GM21390 (cell line): Measurements from ENCODE around the gene MROH7.
"Not testable (repeated sequence)": the region's sequence is repeated elsewhere in the genome, so short reads cannot be mapped to it uniquely, and the experiment has no call there.

Experiments
- ATAC-seq: cut with Tn5 transposase; IDR thresholded peaks from one replicate; pipeline ENCODE4 v1.9.1; 2021; ENCODE audit not compliant: unreplicated experiment

Gene MROH7

GRCh38 chr1:54609301-54609921 is 32.2 kb upstream of the MROH7 start:
- no peak for ATAC-seq

- ATAC-seq = no peak
Observed at GRCh38 chr1:54610048-54610447, 31.5 kb upstream of the MROH7 start.

- no peak for ATAC-seq
Observed at GRCh38 chr1:54610601-54611580, 30.7 kb upstream of the MROH7 start.

GRCh38 chr1:54611621-54612020 is 30.0 kb upstream of the MROH7 start:
- no peak for ATAC-seq

- ATAC-seq = no peak
Observed at GRCh38 chr1:54614024-54614423, 27.6 kb upstream of the MROH7 start.

GRCh38 chr1:54614563-54614962 is 27.0 kb upstream of the MROH7 start:
- ATAC-seq = no peak

- no peak for ATAC-seq
Observed at GRCh38 chr1:54615531-54616279, 25.9 kb upstream of the MROH7 start.

GRCh38 chr1:54619749-54620148 is 21.8 kb upstream of the MROH7 start:
- ATAC-seq = no peak

GRCh38 chr1:54623216-54624007 is 18.2 kb upstream of the MROH7 start, which contains the start of gene FAM151A:
FAM151A (minus strand) TSS chr1:54623525; CDS start chr1:54623395, 130 bp downstream.
- no peak for ATAC-seq

- ATAC-seq = no peak
Observed at GRCh38 chr1:54624466-54625464, 16.8 kb upstream of the MROH7 start.

GRCh38 chr1:54627196-54627595 is 14.4 kb upstream of the MROH7 start:
- no peak for ATAC-seq

- not testable (repeated sequence) for ATAC-seq
Observed at GRCh38 chr1:54635804-54636203, 5.8 kb upstream of the MROH7 start.

- ATAC-seq = not testable (repeated sequence)
Observed at GRCh38 chr1:54636461-54637446, 4.8 kb upstream of the MROH7 start.

GRCh38 chr1:54640361-54640760 is 1.2 kb upstream of the MROH7 start:
- ATAC-seq = no peak

GRCh38 chr1:54643736-54644135 is 2.1 kb downstream of the MROH7 start:
- ATAC-seq = no peak

GRCh38 chr1:54645806-54646676 is 4.5 kb downstream of the MROH7 start:
- no peak for ATAC-seq
